OCI-LY3 (cell line): ENCODE results near the gene DOCK1.

Experiments used
- CTCF ChIP-seq: fragments of 200-600, 300-600 bp; sonication (generic); IDR thresholded peaks from 2 replicates; pipeline ENCODE4 v1.5.1; 2014; ENCODE audit warnings: antibody characterized with exemption, low read length, low read depth
- EZH2phosphoT487 ChIP-seq: fragments of 200-600 bp; shearing (Covaris generic); IDR thresholded peaks from 2 replicates; pipeline ENCODE4 v1.6.1; 2018; ENCODE audit warnings: antibody characterized with exemption, mixed run types, low read depth

- TF ChIP-seq CTCF = no peak
- no peak for TF ChIP-seq EZH2phosphoT487
Measured at GRCh38 chr10:126957111-126957510, 51.9 kb downstream of the DOCK1 start.
